GM18519 (cell line): ENCODE measurements around the gene MAP4K3.

Experiments used
- ATAC-seq: cut with Tn5 transposase; IDR thresholded peaks from one replicate; pipeline ENCODE4 v1.9.1; 2021; ENCODE audit warnings: mild to moderate bottlenecking, moderate library complexity; ENCODE audit not compliant: unreplicated experiment, low FRiP score

The MAP4K3 gene

GRCh38 chr2:39447266-39448168, 10.4 kb upstream of the MAP4K3 start:
- ATAC-seq: no peak

- no peak for ATAC-seq
Measured at GRCh38 chr2:39445934-39446333, 8.8 kb upstream of the MAP4K3 start.

GRCh38 chr2:39443009-39443408, 5.9 kb upstream of the MAP4K3 start:
- no peak for ATAC-seq

- ATAC-seq: peak; percentile 32
Measured at GRCh38 chr2:39437522-39438296, 624 bp upstream of the MAP4K3 start.

GRCh38 chr2:39435741-39436591, 1.1 kb downstream of the MAP4K3 start:
- no peak for ATAC-seq

- ATAC-seq: no peak
Measured at GRCh38 chr2:39435234-39435633, 1.9 kb downstream of the MAP4K3 start.

GRCh38 chr2:39434233-39434897, 2.7 kb downstream of the MAP4K3 start:
- ATAC-seq: no peak

GRCh38 chr2:39433586-39434195, 3.4 kb downstream of the MAP4K3 start:
- ATAC-seq: no peak

GRCh38 chr2:39432701-39433100, 4.4 kb downstream of the MAP4K3 start:
- no peak for ATAC-seq

- ATAC-seq: no peak
Measured at GRCh38 chr2:39431592-39432316, 5.3 kb downstream of the MAP4K3 start.

- no peak for ATAC-seq
Measured at GRCh38 chr2:39429746-39430145, 7.3 kb downstream of the MAP4K3 start.

- ATAC-seq: no peak
Measured at GRCh38 chr2:39424951-39425350, 12.1 kb downstream of the MAP4K3 start.

GRCh38 chr2:39422700-39423099, 14.4 kb downstream of the MAP4K3 start:
- no peak for ATAC-seq

GRCh38 chr2:39421354-39421753, 15.7 kb downstream of the MAP4K3 start:
- ATAC-seq: no peak

GRCh38 chr2:39419282-39420223, 17.5 kb downstream of the MAP4K3 start:
- ATAC-seq: no peak

- ATAC-seq: no peak
Measured at GRCh38 chr2:39418491-39418890, 18.6 kb downstream of the MAP4K3 start.

- no peak for ATAC-seq
Measured at GRCh38 chr2:39416140-39416539, 20.9 kb downstream of the MAP4K3 start.
